Upper lobe of right lung (tissue), 1 donor: ENCODE data around the gene FHL5. TPM values are rescaled to one million over a fixed set of nuclear protein-coding genes. Genes with fewer than 3 reads are reported as not detected.

ENCODE experiments used
- ATAC-seq: fragments of 200-7000 bp; cut with Tn5 transposase; one replicate; pipeline ENCODE4 v1.9.1; 2020; ENCODE audit warnings: mild to moderate bottlenecking, moderate library complexity
- DNase-seq: peaks from one replicate; pipeline ENCODE4 v3.0.0-alpha.2; 2020
- H3K27ac ChIP-seq: fragments of 200-600 bp; one replicate; pipeline ENCODE4 v1.8.0; 2022
- H3K27me3 ChIP-seq: fragments of 200-600 bp; one replicate; pipeline ENCODE4 v1.8.0; 2022; ENCODE audit warnings: mild to moderate bottlenecking
- H3K36me3 ChIP-seq: fragments of 200-600 bp; one replicate; pipeline ENCODE4 v1.8.0; 2022
- H3K4me1 ChIP-seq: fragments of 200-600 bp; one replicate; pipeline ENCODE4 v1.8.0; 2022
- H3K4me3 ChIP-seq: fragments of 200-600 bp; one replicate; pipeline ENCODE4 v1.8.0; 2022; ENCODE audit warnings: mild to moderate bottlenecking
- H3K9me3 ChIP-seq: fragments of 200-600 bp; one replicate; pipeline ENCODE4 v1.8.0; 2022
- intact Hi-C: fragments of 100-400 bp; cut with DNase I; formaldehyde crosslinking; loops from one replicate; pipeline ENCODE4 v1.11.0; 2022
- total RNA-seq: library from RNA; stranded (reverse); fragmentation: NEBNext Ultra II Directional; extraction: Animal tissue kit (Norgen Biotek cat#: 25700); gene quantifications from one replicate; pipeline ENCODE4 v1.2.1, GENCODE V29; 2021
- TF ChIP-seq, protein P1 (sequence below): fragments of 200-600 bp; IDR thresholded peaks from one replicate; pipeline ENCODE4 v1.8.0; 2022; ENCODE audit warnings: antibody characterized with exemption
- donor health status: DM: no; HTN: yes; CAD: no; lungs with severe emphysema.

FHL5 gene
- total RNA-seq, 1 donor from 2014 or later, result 40.1 TPM

DNA sequence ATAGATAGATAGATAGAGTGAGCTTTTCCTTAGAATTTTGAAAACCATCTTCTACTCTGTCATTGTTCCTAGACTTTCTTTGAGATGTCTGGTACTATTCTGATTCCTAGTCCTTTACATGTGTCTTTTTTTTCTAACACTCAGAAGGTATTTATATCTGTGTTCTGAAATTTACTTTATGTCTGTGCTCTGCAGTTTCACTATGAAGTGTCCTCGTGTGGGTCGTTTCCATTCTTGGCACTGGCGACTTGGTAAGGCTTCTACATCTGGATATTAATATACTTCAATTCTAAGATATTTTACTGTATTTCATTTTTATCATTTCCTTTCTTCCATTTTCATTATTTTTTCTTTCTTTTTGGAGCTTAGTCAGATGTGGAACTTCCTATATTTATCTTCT lies 87.0 kb downstream of the FHL5 start:
- DNase-seq (no peak), ATAC-seq (no peak)
- H3K4me1 ChIP-seq, result no peaks in the 10 kb centered on the region
- H3K9me3 ChIP-seq, result no peaks in the 10 kb centered on the region
- H3K27ac ChIP-seq, result no peak overlapping the region
- intact Hi-C loops, result no loop called here
- TF ChIP-seq, protein P1, sequence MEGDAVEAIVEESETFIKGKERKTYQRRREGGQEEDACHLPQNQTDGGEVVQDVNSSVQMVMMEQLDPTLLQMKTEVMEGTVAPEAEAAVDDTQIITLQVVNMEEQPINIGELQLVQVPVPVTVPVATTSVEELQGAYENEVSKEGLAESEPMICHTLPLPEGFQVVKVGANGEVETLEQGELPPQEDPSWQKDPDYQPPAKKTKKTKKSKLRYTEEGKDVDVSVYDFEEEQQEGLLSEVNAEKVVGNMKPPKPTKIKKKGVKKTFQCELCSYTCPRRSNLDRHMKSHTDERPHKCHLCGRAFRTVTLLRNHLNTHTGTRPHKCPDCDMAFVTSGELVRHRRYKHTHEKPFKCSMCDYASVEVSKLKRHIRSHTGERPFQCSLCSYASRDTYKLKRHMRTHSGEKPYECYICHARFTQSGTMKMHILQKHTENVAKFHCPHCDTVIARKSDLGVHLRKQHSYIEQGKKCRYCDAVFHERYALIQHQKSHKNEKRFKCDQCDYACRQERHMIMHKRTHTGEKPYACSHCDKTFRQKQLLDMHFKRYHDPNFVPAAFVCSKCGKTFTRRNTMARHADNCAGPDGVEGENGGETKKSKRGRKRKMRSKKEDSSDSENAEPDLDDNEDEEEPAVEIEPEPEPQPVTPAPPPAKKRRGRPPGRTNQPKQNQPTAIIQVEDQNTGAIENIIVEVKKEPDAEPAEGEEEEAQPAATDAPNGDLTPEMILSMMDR, result no peak
- H3K27me3 ChIP-seq, result no peaks in the 10 kb centered on the region
- no peaks in the 10 kb centered on the region for H3K36me3 ChIP-seq
- no peak overlapping the region for H3K4me3 ChIP-seq

DNA sequence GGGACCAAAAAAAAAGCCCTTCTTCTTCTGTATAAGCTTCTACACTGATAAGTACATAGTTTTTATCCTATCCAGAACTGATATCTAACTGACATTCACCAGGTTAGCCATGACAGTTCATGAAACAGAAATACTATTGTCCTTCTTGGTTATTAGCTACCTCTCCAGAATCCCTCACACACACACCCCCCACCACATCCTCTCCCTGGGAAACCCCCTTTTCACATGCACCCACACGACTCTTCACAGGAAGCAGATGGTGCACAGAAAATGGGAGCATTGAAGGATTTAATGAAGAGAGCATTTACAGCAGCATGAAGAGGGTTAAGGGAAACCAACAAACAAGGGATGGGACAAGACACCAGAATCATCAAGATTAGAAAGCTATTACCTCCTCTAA lies 88.9 kb downstream of the FHL5 start:
- Histone ChIP-seq H3K27me3 (no peaks in the 10 kb centered on the region), H3K4me1 (no peaks in the 10 kb centered on the region), H3K36me3 (no peaks in the 10 kb centered on the region), H3K27ac (no peak overlapping the region), H3K9me3 (no peaks in the 10 kb centered on the region), H3K4me3 (no peak overlapping the region)
- TF ChIP-seq, protein P1, result no peak
- DNase-seq (no peak), ATAC-seq (no peak)
- intact Hi-C loops, result no loop called here

DNA sequence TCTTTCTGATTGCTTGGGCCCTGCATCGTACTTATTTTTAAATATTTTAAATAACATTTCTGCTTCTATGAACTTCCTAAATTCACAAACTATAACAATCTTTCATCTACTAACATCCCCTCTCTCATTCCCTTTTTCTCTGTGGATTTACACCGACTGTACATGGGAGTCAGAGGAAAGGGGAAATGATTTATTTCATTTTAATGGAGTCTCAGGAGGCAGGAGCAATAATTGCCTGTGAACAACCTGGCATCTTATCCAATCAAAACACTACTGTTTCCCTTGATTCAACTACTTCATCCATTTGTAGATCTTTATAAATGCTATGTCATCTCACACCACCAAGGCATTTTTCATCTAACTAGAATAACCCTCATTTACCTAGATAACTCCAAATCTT lies 89.6 kb downstream of the FHL5 start:
- intact Hi-C loops, result no loop called here
- TF ChIP-seq, protein P1, result no peak

DNA sequence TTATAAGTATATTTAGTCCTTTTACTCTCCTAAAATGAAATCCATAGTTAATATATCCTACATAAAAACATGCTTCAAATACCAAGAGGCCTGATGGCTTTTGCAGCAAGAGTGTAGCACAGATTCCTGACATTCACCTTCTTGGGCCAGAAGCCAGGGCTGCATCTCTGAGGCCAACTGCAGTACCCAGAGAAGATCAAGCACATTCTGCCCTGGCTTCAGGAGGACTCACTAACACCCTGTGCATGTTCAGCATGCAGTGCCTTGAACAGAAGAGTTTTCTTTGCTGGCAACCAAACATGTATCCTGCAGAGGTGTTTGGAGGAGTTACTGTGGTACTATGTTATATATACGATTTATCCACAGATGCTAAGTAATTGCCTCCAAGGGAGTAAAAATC lies 90.3 kb downstream of the FHL5 start:
- Histone ChIP-seq H3K9me3 (no peaks in the 10 kb centered on the region), H3K4me1 (no peaks in the 10 kb centered on the region), H3K4me3 (no peak overlapping the region), H3K27ac (no peak overlapping the region), H3K27me3 (no peaks in the 10 kb centered on the region), H3K36me3 (no peaks in the 10 kb centered on the region)
- DNase-seq (no peak), ATAC-seq (no peak)
- TF ChIP-seq, protein P1, result no peak
- intact Hi-C loops, result no loop called here

More for the DNA sequence above, 89.6 kb downstream of the FHL5 start:
- DNase-seq (no peak), ATAC-seq (no peak)
- H3K4me1 ChIP-seq, result no peaks in the 10 kb centered on the region
- H3K4me3 ChIP-seq, result no peak overlapping the region
- H3K36me3 ChIP-seq, result no peaks in the 10 kb centered on the region
- H3K9me3 ChIP-seq, result no peaks in the 10 kb centered on the region
- no peaks in the 10 kb centered on the region for H3K27me3 ChIP-seq
- H3K27ac ChIP-seq, result no peak overlapping the region

DNA sequence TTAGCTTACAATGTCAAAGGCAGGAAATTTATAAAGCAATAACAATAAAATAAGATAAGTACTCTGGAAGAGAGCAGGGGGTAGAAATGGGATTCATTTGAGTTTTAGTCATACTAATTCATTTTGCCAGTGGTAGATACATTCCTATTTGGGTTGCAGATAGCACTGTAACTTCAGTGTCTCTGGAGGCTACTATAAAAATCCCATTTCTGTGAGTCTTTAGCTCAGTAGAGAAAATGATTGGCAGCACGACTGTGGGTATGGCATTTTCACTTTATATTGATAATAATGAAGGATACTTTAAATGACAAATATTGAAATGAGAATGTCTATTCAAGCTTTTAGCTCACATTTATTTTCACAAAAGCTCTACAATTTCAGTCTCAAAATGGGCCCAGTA lies 93.6 kb downstream of the FHL5 start:
- ATAC-seq (no peak), DNase-seq (no peak)
- no peak overlapping the region for H3K27ac ChIP-seq
- no peaks in the 10 kb centered on the region for H3K36me3 ChIP-seq
- H3K4me1 ChIP-seq, result no peaks in the 10 kb centered on the region
- H3K27me3 ChIP-seq, result no peaks in the 10 kb centered on the region
- TF ChIP-seq, protein P1, result no peak
- H3K9me3 ChIP-seq, result no peaks in the 10 kb centered on the region
- no peak overlapping the region for H3K4me3 ChIP-seq
- intact Hi-C loops, result no loop called here

DNA sequence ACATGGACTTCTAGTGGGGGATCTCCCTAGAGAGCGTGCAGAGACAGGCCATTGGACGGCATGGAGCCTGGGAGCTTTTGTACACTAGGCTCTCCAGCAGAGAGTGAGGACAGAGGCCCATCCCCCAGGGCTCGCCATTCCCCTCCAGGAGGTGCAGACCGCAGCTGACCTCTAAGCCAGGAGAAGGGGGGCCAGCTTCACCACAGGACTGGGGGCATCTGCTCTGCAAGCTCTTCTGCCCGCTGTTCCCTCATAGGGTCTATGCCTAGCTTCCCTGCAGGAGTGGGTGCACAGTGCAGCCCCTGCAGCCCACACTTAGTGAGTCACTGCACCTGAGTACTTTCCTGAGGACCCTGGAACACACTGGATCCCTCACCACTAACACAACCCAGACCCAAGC lies 94.4 kb downstream of the FHL5 start:
- Histone ChIP-seq H3K9me3 (no peaks in the 10 kb centered on the region), H3K36me3 (no peaks in the 10 kb centered on the region), H3K4me3 (no peak overlapping the region), H3K27ac (no peak overlapping the region), H3K4me1 (no peaks in the 10 kb centered on the region), H3K27me3 (no peaks in the 10 kb centered on the region)
- ATAC-seq (peak; percentile 15), DNase-seq (no peak)
- TF ChIP-seq, protein P1, result no peak
- intact Hi-C loops, result no loop called here
